GM12891 (cell line): ENCODE data around the gene EMID1.

ENCODE experiments used
- PAX5 ChIP-seq: IDR thresholded peaks from 2 replicates; pipeline ENCODE4 v1.6.1; 2011; ENCODE audit warnings: low read length, moderate library complexity, mild to moderate bottlenecking; ENCODE audit not compliant: insufficient read depth, severe bottlenecking
- POLR2A ChIP-seq: IDR thresholded peaks from 2 replicates; pipeline ENCODE4 v1.6.1; 2011; ENCODE audit warnings: low read depth, low read length, control low read depth
- POLR2AphosphoS5 ChIP-seq: IDR thresholded peaks from 2 replicates; pipeline ENCODE4 v1.6.1; 2011; ENCODE audit warnings: low read depth, low read length, control low read depth
- POU2F2 ChIP-seq: IDR thresholded peaks from 2 replicates; pipeline ENCODE4 v1.6.1; 2011; ENCODE audit warnings: low read depth, mild to moderate bottlenecking, control low read depth, low read length, moderate library complexity
- SPI1 ChIP-seq: IDR thresholded peaks from 2 replicates; pipeline ENCODE4 v1.6.1; 2011; ENCODE audit warnings: low read depth, low read length, control low read depth
- TAF1 ChIP-seq: IDR thresholded peaks from 2 replicates; pipeline ENCODE4 v1.6.1; 2011; ENCODE audit warnings: low read depth, low read length, control low read depth

- no peak for TF ChIP-seq POLR2A
- no peak for TF ChIP-seq TAF1
- TF ChIP-seq POLR2AphosphoS5: no peak
- TF ChIP-seq SPI1: no peak
- no peak for TF ChIP-seq POU2F2
- TF ChIP-seq PAX5: no peak
Observed at GRCh38 chr22:29213493-29213892, 7.8 kb downstream of the EMID1 start.
